GM12878 (cell line): ENCODE results near the gene PPCS. TPM values are rescaled to one million over a fixed set of nuclear protein-coding genes. Genes with fewer than 3 reads are reported as not detected.

Source experiments
- ATAC-seq: fragments of 200-7000 bp; cut with Tn5 transposase; 3 replicates; pipeline ENCODE4 v1.9.1; 2020; ENCODE audit warnings: mild to moderate bottlenecking, moderate library complexity
- BruUV-seq: library from RNA; stranded (reverse); fragments of 400-500 nt; replicated peaks from 2 replicates; lab custom pipeline; 2021; lab: Mats Ljungman, UMichigan
- CTCF ChIA-PET: fragments of 300-600 bp; sonication (Branson Sonifier 250); formaldehyde crosslinking; extraction: SDS; loops from one replicate; lab custom pipeline; 2021; ENCODE audit warnings: inconsistent platforms; lab: Yijun Ruan, JAX
- POLR2A ChIA-PET: fragments of 350-600 bp; formaldehyde crosslinking; extraction: SDS; loops from one replicate; lab custom pipeline; 2021; ENCODE audit warnings: inconsistent platforms; lab: Charles Lee
- RAD21 ChIA-PET: fragments of 300-600 bp; sonication (Branson Sonifier 250); formaldehyde crosslinking; loops from one replicate; lab custom pipeline; 2023; ENCODE audit warnings: antibody characterized with exemption; ENCODE audit not compliant: unreplicated experiment; lab: Charles Lee
- SMC1A ChIA-PET: fragments of 300-600 bp; sonication (Branson Sonifier 250); formaldehyde crosslinking; loops from one replicate; lab custom pipeline; 2023; ENCODE audit not compliant: unreplicated experiment, uncharacterized antibody; lab: Charles Lee
- DNase-seq: peaks from one replicate; pipeline ENCODE4 v3.0.0-alpha.2; 2011; ENCODE audit warnings: low read depth, low spot score
- FAIRE-seq: peaks from 3 replicates; lab custom pipeline; 2011; peaks lifted over from hg19 to GRCh38; lab: Jason Lieb, UNC
- H2AFZ ChIP-seq: 2 replicates; pipeline ENCODE4 v1.6.0; 2011; ENCODE audit warnings: low read depth, low read length, control low read depth; ENCODE audit not compliant: control insufficient read depth
- H3K27ac ChIP-seq: 2 replicates; pipeline ENCODE4 v1.5.1; 2011; ENCODE audit warnings: control low read depth; ENCODE audit not compliant: control insufficient read depth, insufficient read depth
- H3K27me3 ChIP-seq, 2 experiments: replicated peaks in 1 of 2; 2 replicates each; pipeline versions ENCODE4 v1.6.0 to v1.6.1; 2011; ENCODE audit warnings: low read length in 1 of 2; ENCODE audit not compliant: control insufficient read depth in 2 of 2, insufficient read depth in 2 of 2
- H3K36me3 ChIP-seq, 2 experiments: 2 replicates each; pipeline ENCODE4 v1.5.1; 2011; ENCODE audit warnings: low read length in 1 of 2; ENCODE audit not compliant: control insufficient read depth in 2 of 2, insufficient read depth in 2 of 2
- H3K4me1 ChIP-seq: 2 replicates; pipeline ENCODE4 v1.6.1; 2011; ENCODE audit warnings: mild to moderate bottlenecking, low read length, moderate library complexity, mixed read lengths; ENCODE audit not compliant: control insufficient read depth, insufficient read depth
- H3K4me2 ChIP-seq: 2 replicates; pipeline ENCODE4 v1.6.0; 2011; ENCODE audit warnings: control low read depth; ENCODE audit not compliant: control insufficient read depth, insufficient read depth
- H3K4me3 ChIP-seq: fragments of 200-600 bp; sonication (generic); 2 replicates; pipeline ENCODE4 v1.5.1; 2016
- H3K79me2 ChIP-seq: 2 replicates; pipeline ENCODE4 v1.6.0; 2011; ENCODE audit warnings: low read length; ENCODE audit not compliant: control insufficient read depth, insufficient read depth
- H3K9ac ChIP-seq: 2 replicates; pipeline ENCODE4 v1.8.0; 2011; ENCODE audit warnings: low read length, control low read depth, mixed read lengths; ENCODE audit not compliant: control insufficient read depth, insufficient read depth
- H3K9me3 ChIP-seq: replicated peaks from 3 replicates; pipeline ENCODE4 v1.5.1; 2011; ENCODE audit warnings: mild to moderate bottlenecking, low read length; ENCODE audit not compliant: control insufficient read depth, insufficient read depth
- H4K20me1 ChIP-seq: 2 replicates; pipeline ENCODE4 v1.6.0; 2011; ENCODE audit not compliant: control insufficient read depth, insufficient read depth
- JUND ChIP-seq: IDR thresholded peaks from 2 replicates; pipeline ENCODE4 v1.6.1; 2012; ENCODE audit warnings: low read depth, mild to moderate bottlenecking, low read length, improper control_type of control experiment, moderate library complexity
- PRDM15 ChIP-seq: fragments of 450-650 bp; formaldehyde crosslinking; IDR thresholded peaks from 2 replicates; pipeline ENCODE4 v1.4.0; 2020; ENCODE audit warnings: mild to moderate bottlenecking, moderate library complexity
- WGBS: methylation state at CpG from one replicate; pipeline ENCODE4 v1.1.6; 2016; ENCODE audit warnings: low lambda C conversion rate; ENCODE audit not compliant: insufficient replicate concordance, insufficient coverage; ENCODE audit errors: missing lambda C conversion rate; 5-methylcytosine and 5-hydroxymethylcytosine counted together
- in situ Hi-C: fragments of 300-500 bp; cut with MboI; formaldehyde crosslinking; loops from 9 replicates; pipeline ENCODE4 v1.14.3; 2018; ENCODE audit warnings: mixed read lengths
- intact Hi-C: fragments of 100-400 bp; cut with micrococcal nuclease; formaldehyde crosslinking; loops from one replicate; pipeline ENCODE4 v1.14.2; 2022; ENCODE audit not compliant: unreplicated experiment
- polyA plus RNA-seq, 11 experiments: library from polyadenylated mRNA; depleted of rRNA in 4 of 11; unstranded in 6 of 11; stranded (reverse) in 5 of 11; fragments of >200 nt; fragmentation: Nextera tagmentation in 4 of 11; fragmentation: Illumina TruSeq in 1 of 11; extraction: Ambion mirVana in 4 of 11; extraction: Trizol in 1 of 11; gene quantifications; 1 replicate in 1 of 11; 2 replicates in 10 of 11; pipeline versions ENCODE4 v1.2.1 to v1.2.3, GENCODE V29; 2011 to 2016; ENCODE audit warnings: inconsistent platforms in 2 of 11, missing spikeins in 2 of 11, low read depth in 1 of 11
- total RNA-seq, 4 experiments: library from RNA; depleted of rRNA in 3 of 4; stranded (reverse); fragments of >200 nt in 3 of 4; fragmentation: Illumina TruSeq in 1 of 4; extraction: Trizol in 1 of 4; gene quantifications; 2 replicates each; pipeline versions ENCODE4 v1.2.1 to v1.2.3, GENCODE V29; 2013 to 2021
- TF ChIP-seq, protein P1 (sequence below): IDR thresholded peaks from 2 replicates; pipeline ENCODE4 v1.6.1; 2011; ENCODE audit warnings: borderline replicate concordance, low read depth, mild to moderate bottlenecking, moderate library complexity, mixed read lengths, low read length; ENCODE audit not compliant: insufficient read depth; ENCODE audit errors: extremely low read length
- TF ChIP-seq, protein P2 (sequence below): fragments of 450-650 bp; formaldehyde crosslinking; IDR thresholded peaks from 2 replicates; pipeline ENCODE4 v1.4.0; 2022; ENCODE audit warnings: mild to moderate bottlenecking, moderate library complexity
- TF ChIP-seq, protein P3 (sequence below): IDR thresholded peaks from 2 replicates; pipeline ENCODE4 v1.6.1; 2011; ENCODE audit warnings: mild to moderate bottlenecking, low read depth, low read length, moderate library complexity; ENCODE audit not compliant: insufficient replicate concordance

PPCS gene
- total and polyA plus RNA-seq, 10 of the 15 experiments (the other 5 are each of a cell fraction or from before 2014, with no cell fraction given) = 35.6 to 79.4 (median 51.9) TPM

DNA sequence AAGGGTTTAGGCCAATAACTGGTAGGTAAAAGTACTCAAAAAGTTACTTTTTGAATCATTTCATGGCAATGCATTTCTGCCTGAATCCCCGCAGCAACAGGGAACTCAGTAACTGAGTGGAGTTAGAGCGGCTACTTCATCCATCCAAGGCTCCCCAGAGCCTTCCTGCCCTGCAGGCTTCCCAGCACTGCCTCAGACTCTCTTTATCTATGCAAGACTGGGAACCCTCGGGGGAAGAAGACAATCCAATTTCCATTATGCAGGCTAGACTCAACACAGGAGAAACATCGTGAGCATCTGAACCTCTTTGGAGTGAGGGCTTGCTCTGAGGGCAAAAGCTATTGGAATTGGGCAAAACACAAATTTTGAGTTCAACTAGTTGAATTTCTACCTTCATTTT lies 23.6 kb upstream of the PPCS start:
- H3K9me3 ChIP-seq = no peaks in the 10 kb centered on the region
- no peaks in the 10 kb centered on the region for H3K79me2 ChIP-seq
- 47% methylated on average over 4 of the region's 4 CpGs for WGBS
- TF ChIP-seq, protein P1, sequence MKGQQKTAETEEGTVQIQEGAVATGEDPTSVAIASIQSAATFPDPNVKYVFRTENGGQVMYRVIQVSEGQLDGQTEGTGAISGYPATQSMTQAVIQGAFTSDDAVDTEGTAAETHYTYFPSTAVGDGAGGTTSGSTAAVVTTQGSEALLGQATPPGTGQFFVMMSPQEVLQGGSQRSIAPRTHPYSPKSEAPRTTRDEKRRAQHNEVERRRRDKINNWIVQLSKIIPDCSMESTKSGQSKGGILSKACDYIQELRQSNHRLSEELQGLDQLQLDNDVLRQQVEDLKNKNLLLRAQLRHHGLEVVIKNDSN = no peak
- TF ChIP-seq PRDM15 (CRISPR knock-in tag) = no peak
- no peak for TF ChIP-seq JUND
- TF ChIP-seq, protein P2, sequence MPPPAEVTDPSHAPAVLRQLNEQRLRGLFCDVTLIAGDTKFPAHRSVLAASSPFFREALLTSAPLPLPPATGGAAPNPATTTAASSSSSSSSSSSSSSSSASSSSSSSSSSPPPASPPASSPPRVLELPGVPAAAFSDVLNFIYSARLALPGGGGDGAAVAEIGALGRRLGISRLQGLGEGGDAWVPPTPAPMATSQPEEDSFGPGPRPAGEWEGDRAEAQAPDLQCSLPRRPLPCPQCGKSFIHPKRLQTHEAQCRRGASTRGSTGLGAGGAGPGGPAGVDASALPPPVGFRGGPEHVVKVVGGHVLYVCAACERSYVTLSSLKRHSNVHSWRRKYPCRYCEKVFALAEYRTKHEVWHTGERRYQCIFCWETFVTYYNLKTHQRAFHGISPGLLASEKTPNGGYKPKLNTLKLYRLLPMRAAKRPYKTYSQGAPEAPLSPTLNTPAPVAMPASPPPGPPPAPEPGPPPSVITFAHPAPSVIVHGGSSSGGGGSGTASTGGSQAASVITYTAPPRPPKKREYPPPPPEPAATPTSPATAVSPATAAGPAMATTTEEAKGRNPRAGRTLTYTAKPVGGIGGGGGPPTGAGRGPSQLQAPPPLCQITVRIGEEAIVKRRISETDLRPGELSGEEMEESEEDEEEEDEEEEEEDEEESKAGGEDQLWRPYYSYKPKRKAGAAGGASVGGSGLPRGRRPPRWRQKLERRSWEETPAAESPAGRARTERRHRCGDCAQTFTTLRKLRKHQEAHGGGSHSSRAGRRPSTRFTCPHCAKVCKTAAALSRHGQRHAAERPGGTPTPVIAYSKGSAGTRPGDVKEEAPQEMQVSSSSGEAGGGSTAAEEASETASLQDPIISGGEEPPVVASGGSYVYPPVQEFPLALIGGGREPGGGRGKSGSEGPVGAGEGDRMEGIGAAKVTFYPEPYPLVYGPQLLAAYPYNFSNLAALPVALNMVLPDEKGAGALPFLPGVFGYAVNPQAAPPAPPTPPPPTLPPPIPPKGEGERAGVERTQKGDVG (CRISPR knock-in tag) = no peak
- TF ChIP-seq, protein P3, sequence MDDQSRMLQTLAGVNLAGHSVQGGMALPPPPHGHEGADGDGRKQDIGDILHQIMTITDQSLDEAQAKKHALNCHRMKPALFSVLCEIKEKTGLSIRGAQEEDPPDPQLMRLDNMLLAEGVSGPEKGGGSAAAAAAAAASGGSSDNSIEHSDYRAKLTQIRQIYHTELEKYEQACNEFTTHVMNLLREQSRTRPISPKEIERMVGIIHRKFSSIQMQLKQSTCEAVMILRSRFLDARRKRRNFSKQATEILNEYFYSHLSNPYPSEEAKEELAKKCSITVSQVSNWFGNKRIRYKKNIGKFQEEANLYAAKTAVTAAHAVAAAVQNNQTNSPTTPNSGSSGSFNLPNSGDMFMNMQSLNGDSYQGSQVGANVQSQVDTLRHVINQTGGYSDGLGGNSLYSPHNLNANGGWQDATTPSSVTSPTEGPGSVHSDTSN = no peak
- no peaks in the 10 kb centered on the region for H3K27me3 ChIP-seq
- H3K27ac ChIP-seq = no peak overlapping the region
- H3K4me1 ChIP-seq = no peaks in the 10 kb centered on the region
- no peak overlapping the region for H2AFZ ChIP-seq
- no peak overlapping the region for H3K4me3 ChIP-seq
- H3K4me2 ChIP-seq = no peak overlapping the region
- BruUV-seq = no TSS peak
- ATAC-seq (no peak), DNase-seq (no peak), FAIRE-seq (no peak)
- no peaks in the 10 kb centered on the region for H3K36me3 ChIP-seq
- RAD21 ChIA-PET = no interaction called here
- SMC1A ChIA-PET = no interaction called here
- in situ Hi-C loops (no loop called here), intact Hi-C loops (no loop called here)
- no peak overlapping the region for H3K9ac ChIP-seq
- H4K20me1 ChIP-seq = peaks cover 3% of the 10 kb centered on the region; the same call in 1 of the 2 replicates
- CTCF ChIA-PET = no interaction called here
- POLR2A ChIA-PET = no interaction called here
